DOHH2 (cell line): ENCODE results near the gene SMC5.
A peak's percentile ranks its signal among the peaks of the same experiment; 100 is the strongest.

Experiments
- CTCF ChIP-seq: fragments of 200-600 bp; sonication (generic); IDR thresholded peaks from one replicate; pipeline ENCODE4 v1.5.1; 2014; ENCODE audit warnings: antibody characterized with exemption, mild to moderate bottlenecking, low read depth, low read length; ENCODE audit not compliant: poor library complexity, severe bottlenecking
- EZH2phosphoT487 ChIP-seq: fragments of 200-600 bp; sonication (generic); IDR thresholded peaks from 2 replicates; pipeline ENCODE4 v1.6.1; 2017; ENCODE audit warnings: borderline replicate concordance, mild to moderate bottlenecking, antibody characterized with exemption, low read length, moderate library complexity, mixed read lengths

- peak; percentile 42 for TF ChIP-seq CTCF
- no peak for TF ChIP-seq EZH2phosphoT487
These were observed 29.2 kb upstream of the SMC5 start for GRCh38 chr9:70229579-70229978.
